DND-41 (cell line): Measurements from ENCODE around the gene LRP3.

Source experiments
- EZH2 ChIP-seq: IDR thresholded peaks from 3 replicates; pipeline ENCODE4 v1.6.1; 2012; ENCODE audit warnings: borderline replicate concordance, low read depth, mild to moderate bottlenecking, moderate library complexity, low read length, inconsistent platforms; ENCODE audit not compliant: severe bottlenecking
- TF ChIP-seq, protein P1 (sequence below): IDR thresholded peaks from 2 replicates; pipeline ENCODE4 v1.5.1; 2012; ENCODE audit warnings: borderline replicate concordance, low read length, moderate library complexity, mild to moderate bottlenecking; ENCODE audit not compliant: poor library complexity, severe bottlenecking; ENCODE audit errors: extremely low read depth

- TF ChIP-seq, protein P1, sequence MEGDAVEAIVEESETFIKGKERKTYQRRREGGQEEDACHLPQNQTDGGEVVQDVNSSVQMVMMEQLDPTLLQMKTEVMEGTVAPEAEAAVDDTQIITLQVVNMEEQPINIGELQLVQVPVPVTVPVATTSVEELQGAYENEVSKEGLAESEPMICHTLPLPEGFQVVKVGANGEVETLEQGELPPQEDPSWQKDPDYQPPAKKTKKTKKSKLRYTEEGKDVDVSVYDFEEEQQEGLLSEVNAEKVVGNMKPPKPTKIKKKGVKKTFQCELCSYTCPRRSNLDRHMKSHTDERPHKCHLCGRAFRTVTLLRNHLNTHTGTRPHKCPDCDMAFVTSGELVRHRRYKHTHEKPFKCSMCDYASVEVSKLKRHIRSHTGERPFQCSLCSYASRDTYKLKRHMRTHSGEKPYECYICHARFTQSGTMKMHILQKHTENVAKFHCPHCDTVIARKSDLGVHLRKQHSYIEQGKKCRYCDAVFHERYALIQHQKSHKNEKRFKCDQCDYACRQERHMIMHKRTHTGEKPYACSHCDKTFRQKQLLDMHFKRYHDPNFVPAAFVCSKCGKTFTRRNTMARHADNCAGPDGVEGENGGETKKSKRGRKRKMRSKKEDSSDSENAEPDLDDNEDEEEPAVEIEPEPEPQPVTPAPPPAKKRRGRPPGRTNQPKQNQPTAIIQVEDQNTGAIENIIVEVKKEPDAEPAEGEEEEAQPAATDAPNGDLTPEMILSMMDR = no peak
- no peak for TF ChIP-seq EZH2
Measured at GRCh38 chr19:33206261-33207039, 12.3 kb downstream of the LRP3 start.
